Measurements from ENCODE around the gene EPN1.
A peak's percentile ranks its signal among the peaks of the same experiment; 100 is the strongest.

EPN1 gene

GRCh38 chr19:55661826-55662225 is 13.2 kb upstream of the EPN1 start:
- no peak for DNase-seq

GRCh38 chr19:55663846-55664536 is 11.0 kb upstream of the EPN1 start:
- no peak for DNase-seq

DNA sequence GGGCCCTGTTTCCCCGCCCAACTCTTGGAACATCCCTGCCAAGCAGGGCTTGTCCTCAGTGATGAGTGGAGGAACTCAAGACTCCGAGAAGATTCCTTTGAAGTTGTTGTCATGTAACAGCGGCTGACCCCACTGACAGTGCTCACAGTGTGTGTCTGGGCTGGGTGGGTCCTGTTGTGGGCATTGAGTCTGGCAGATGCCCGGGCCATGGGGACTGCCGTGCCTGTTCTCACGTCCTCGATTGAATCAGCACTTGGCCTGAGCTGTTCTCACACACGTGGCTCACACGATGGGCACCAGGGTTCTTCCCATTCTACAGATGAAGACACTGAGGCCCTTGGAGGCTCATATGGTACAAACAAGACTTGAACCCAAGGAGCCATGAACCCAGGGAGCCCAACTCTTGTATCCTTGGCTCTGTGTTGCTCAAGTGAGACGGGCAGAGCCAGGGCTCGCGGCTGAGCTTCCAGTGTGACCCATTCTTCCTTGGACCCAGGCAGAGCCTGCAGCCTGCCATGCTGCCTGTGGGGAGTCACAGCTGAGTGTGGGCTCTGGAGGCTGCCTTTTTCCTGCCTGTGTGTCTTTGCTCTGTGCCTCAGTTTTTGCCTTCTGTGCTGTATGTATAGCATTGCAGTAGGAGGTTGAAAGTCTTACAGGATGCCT is 8.6 kb upstream of the EPN1 start:
- no peak for DNase-seq

DNA sequence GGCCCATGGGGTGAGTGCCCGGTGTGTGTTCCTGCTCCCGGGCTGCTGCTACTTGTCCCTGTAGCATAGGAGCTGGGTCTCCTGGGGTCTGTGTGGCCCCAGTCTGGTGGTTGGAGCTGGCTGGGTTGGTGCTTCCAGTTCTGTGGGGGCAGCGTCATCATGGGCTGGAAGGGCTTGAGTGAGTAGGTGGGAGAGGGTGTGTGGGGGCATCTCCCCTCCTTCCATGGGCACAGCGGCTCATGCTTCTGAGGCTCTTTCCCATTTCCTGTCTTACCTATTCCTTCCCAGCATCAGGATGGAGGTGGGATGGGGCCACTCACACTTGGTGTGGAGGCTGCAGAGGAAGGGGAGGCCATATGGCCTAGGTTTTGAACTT is 8.0 kb upstream of the EPN1 start:
- DNase-seq, result no peak

- DNase-seq, result no peak
These were observed 7.5 kb upstream of the EPN1 start for GRCh38 chr19:55667511-55667910.

GRCh38 chr19:55667958-55668357 is 7.1 kb upstream of the EPN1 start:
- no peak for DNase-seq

GRCh38 chr19:55668603-55669348 is 6.2 kb upstream of the EPN1 start:
- DNase-seq, result no peak

DNA sequence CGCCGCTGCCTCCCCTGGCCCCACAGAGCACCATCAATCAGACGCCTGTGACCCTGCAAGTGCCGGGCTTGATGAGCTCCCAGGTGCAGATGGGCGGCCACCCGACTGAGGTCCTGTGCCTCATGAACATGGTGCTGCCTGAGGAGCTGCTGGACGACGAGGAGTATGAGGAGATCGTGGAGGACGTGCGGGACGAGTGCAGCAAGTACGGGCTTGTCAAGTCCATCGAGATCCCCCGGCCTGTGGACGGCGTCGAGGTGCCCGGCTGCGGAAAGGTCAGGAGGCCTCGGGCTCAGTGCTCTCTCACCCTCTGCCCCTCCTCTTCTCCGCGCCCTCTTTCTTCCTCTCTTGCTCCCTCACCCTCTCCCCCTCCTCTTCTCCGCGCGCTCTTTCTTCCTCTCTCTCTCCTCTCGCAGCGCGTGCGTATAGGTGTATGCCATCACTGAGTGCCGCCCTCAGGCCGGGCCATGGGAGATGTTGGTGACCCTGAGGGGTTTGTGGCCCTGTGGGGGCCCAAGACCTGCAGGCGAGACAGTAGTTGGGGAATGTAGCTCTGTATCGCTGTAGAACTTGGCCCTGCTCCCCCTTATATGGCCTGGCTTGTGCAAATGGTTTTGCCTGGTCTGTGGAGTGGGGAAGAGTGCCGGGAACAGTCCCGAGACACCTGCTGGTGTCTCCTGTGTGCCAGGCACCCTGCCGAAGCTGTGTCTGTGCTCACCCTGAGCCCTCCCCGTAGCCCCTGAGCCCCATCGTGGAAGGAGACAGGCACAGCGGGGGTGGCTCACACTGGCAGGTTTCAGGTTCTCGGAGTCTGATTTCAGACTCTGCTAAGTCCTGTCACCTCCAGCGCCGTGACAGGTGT is 5.4 kb upstream of the EPN1 start:
- no peak for DNase-seq

GRCh38 chr19:55670280-55671053 is 4.6 kb upstream of the EPN1 start:
- DNase-seq, result no peak

DNA sequence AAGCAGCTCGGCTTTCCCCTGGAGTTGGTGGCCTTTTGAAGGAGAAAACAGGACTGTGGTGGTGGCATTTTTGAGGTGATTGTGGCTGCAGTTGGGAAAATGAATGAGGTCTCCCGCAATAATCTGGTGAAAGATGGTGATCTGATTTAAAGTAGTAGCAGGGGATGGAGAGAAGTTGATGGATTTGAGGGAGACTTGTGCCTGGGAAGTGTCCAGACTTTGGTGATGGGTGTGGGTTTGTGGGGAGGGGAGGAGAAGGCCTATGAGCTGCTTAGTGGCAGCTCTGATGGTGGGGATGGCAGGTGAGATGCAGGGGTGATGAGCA is 4.0 kb upstream of the EPN1 start:
- DNase-seq, result no peak

- DNase-seq, result no peak
These were observed 2.6 kb upstream of the EPN1 start for GRCh38 chr19:55672418-55672817.

GRCh38 chr19:55673465-55673864 is 1.6 kb upstream of the EPN1 start:
- no peak for DNase-seq

GRCh38 chr19:55673889-55674288 is 1.1 kb upstream of the EPN1 start:
- DNase-seq, result no peak

DNA sequence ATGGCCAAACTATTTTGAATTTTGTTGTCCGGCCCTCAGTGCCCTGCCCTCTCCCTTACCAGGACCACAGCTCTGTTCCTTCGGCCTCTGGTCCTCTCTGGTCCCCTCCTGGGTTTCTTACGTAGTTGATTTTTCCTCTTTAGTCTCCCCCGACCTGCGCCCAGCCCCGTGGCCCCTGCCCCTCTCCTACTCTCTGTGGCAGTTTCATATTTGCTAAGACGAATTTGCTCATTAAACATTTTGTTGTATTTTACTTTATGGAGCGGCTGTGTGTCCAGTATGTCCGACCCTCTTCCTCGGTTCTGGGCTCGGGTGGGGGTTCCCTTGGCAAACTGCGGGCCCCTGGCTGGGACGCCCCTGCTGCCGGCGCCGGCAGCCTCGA is 576 bp upstream of the EPN1 start:
- no peak for DNase-seq

GRCh38 chr19:55675661-55676354 is 782 bp downstream of the EPN1 start:
- no peak for DNase-seq

DNA sequence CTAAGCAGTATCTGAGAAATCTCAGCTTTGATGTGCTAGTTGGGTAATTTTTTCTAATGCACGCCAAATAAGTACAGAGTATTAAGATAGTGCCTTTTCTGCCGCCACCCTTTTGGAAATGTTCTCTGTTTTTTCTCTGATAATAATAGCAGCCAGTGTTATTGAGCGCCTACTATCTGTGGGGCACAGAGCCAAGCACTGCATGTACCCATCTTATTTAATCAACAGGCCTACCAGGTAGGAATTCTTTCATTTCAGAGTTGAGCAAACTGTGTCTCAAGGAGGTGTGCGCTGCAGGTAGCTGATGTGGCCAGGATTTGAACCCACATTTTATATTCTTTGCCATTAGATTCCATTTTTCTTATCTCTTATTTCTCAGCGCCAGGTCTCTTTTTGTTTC is 1.4 kb downstream of the EPN1 start:
- no peak for DNase-seq

GRCh38 chr19:55676889-55677505 is 2.0 kb downstream of the EPN1 start:
- no peak for DNase-seq

DNA sequence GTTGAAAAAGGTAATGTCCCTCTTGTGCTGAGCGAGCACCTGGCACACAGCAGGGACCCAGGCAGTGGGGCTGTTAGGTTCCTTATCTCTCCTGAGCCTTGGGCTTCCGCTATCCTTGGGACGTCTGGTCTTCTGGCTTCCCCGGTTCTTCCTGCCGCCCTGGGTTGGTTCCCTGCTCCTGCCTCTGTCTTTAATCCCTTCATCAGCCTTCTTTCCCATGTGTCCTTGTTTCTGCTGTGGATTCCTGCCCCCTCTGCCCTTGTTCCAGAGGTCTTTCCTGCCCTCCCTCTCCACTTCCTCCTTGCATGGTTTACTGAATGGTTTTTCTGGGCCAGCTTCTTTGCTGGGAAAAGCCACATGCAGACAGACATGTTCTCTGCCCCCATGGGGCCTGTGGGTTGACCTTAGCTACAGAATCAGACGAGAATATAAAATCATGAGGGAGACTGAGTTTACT is 2.6 kb downstream of the EPN1 start:
- no peak for DNase-seq

DNA sequence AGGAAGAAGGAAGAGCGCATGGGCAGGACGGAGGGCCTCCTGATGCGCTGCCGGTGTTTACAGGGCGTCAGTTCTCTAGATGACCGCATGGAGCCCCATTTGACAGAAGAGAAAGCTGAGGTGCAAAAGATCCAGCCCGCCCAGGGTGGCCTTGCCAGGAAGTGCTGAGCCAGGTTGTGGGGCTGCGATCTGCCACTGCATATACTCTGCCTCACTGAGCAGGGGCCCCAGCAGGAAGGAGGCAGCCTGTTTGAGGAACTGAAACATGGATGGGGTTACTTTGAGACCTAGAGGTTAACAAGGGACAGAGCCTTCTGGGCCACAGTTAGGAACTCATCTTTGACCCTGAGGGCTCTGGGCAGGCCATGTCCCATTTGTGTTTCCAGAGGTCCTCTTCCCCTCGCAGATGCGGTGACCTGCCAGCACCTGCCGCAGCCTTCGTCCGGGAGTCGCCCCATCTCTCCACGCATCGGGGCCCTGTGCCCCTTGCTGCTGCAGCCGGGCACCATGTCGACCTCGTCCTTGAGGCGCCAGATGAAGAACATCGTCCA is 3.2 kb downstream of the EPN1 start:
- DNase-seq, result no peak

DNA sequence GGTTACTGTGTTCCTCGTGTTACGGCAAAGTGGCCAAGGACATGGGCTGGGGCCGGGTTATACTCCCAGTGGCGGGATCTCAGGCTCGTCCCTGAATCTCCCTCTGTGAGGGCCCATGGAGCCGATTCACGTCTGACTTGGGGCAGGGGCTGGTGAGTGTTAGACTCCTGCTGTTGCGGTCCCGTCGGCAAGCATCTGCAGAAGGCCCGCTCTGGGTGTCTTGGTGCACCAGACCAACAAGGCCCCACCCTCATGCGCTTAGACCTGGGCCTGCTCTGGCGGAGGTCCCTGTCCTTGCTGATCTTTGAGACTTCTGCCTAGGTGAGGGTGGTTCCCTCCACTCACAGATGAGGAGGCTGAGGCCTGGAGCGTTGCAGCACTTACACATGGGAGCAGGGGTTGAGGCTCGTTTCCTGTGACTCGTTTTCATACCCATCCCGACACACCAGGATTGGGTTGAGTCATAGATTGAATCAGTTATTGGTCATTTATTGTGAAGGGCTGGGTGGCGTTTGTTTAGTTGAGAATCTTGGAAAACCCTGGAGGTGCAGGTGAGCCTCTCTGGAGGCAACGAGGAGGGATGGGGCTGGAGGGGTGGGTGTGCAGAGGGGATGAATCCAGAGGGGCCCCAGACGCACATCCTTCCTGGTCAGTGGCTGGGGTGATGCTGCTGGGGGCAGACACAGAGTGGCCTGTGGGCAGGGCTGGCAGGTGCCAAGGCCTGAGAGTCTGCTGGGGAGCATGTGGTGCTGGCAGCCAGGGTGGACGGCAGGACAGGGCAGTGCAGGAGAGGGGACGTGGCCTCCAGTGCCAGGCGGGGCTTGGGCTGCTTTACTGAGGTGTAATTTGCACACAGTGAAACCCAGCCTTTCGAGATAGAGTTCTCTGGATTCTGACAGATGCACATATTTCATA is 4.6 kb downstream of the EPN1 start:
- peak; percentile 58 for DNase-seq
